HG03558 (cell line): Measurements from ENCODE around the gene EEPD1.

ENCODE experiments used
- ATAC-seq: cut with Tn5 transposase; IDR thresholded peaks from one replicate; pipeline ENCODE4 v1.9.1; 2021; ENCODE audit warnings: moderate number of reproducible peaks; ENCODE audit not compliant: unreplicated experiment; ENCODE audit errors: extremely low read depth

Gene EEPD1

GRCh38 chr7:36295090-36295489 is 142.0 kb downstream of the EEPD1 start:
- ATAC-seq, result no peak

GRCh38 chr7:36296284-36296683 is 143.2 kb downstream of the EEPD1 start:
- ATAC-seq, result no peak

DNA sequence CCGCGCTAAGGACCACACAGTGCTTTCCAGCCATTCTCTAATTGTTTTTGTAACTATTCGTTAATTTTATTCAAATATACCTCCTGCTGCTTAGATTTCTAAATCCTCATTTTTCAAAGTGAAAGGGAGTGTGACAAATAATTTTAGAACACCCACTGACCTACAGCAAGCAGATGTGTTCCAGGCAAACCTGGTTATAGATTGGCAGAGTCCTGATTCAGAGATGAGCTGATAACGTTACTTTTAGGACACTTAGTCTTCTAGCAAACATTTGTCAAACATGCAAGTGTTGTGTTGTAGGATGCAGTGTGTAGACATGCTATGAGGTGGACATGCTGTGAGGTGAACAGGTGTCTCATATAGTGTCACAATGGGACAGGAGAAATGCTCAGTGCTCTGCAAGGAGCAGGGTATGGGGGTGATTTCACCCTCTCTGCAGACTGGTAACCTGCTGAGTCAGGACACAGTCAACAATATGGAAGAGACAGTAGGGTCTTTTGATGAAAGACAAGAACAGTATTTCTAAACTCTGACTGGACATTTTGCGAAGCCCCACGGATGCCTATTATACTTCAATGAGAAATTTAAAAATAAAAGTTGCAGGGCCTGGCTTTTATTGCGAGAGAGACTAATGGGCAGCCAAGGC is 144.4 kb downstream of the EEPD1 start:
- ATAC-seq, result no peak

- ATAC-seq, result no peak
These were observed 145.1 kb downstream of the EEPD1 start for GRCh38 chr7:36298106-36298505.

GRCh38 chr7:36299223-36299774 is 146.2 kb downstream of the EEPD1 start:
- no peak for ATAC-seq

DNA sequence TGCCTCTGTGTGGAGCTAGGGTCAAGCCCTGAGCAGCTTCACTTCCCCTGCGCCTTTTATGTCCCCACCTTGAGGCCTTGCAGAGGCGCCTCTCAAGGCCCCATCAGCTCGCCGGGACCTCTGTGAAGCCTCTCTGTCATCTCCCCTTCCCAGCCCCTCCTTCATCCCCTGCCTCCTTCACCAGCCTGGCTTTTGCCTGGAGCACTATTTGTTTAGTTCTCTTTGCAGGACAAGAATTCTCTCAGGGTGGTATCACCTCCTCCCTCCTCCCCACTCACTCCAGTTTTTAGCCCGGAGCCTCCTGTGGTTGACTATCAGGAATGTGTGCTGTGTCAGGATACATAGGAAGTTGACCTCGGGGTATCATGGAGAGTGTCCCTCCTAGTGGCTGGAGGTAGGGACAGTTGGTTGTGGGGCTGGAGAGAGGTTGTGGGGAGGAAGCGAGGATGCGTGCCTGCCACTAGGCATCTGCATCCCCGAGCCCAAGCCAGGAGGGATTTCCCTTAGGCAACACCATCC is 146.8 kb downstream of the EEPD1 start:
- ATAC-seq, result no peak

GRCh38 chr7:36300696-36301350 is 147.8 kb downstream of the EEPD1 start:
- no peak for ATAC-seq

- no peak for ATAC-seq
These were observed 149.1 kb downstream of the EEPD1 start for GRCh38 chr7:36301914-36302771.

- ATAC-seq, result no peak
These were observed 150.4 kb downstream of the EEPD1 start for GRCh38 chr7:36303202-36304098.

DNA sequence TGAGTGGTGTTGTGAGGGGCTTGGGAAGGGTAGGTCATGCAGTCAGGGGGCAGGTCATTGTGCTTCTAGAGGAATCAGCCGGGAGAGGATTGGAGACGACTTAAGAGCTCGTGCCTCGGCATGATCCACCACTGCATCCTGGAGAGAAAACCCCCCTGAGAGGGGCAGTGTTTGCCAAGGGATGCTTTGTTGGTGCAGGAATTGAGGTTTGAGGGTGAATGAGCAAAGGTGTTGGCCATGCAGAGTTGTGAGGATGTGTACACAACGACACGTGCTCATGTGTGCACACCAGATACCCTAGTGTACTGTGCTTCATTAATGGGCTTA is 151.0 kb downstream of the EEPD1 start:
- no peak for ATAC-seq

DNA sequence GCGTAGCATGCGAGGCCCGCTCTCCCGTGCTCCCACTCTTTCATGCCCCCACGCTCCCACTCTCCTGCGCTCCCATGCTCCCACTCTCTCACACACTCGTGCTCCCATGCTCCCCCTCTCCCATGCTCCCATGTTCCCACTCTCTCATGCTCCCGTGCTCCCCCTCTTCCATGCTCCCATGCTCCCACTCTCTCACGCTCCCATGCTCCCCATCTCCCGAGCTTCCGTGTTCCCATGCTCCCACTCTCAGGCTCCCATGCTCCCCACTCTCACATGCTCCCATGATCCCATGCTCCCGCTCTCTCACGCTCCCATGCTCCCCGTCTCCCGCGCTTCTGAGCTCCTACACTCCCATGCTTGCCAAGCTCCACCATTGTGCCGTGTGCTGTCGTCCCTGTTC is 152.2 kb downstream of the EEPD1 start:
- no peak for ATAC-seq

- ATAC-seq, result no peak
These were observed 152.6 kb downstream of the EEPD1 start for GRCh38 chr7:36305648-36306047.

DNA sequence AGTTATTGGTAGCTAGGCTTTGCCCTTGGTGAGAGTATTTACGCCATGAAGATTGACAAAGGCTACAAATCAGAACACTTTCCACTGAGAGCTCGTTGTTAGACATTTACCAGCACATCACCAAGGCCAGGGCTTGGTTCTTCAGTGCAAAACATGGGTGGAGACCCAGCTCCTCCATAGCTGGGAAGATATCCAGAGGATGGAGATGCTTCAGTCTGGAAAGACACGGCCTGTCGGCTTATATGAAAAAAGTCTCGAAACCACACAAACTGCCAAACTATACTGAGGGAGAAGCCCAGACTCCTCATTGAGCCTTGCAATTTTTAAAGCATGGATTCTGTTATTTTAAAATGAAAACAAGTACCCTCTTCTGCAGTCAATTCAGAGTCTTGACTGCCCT is 153.2 kb downstream of the EEPD1 start:
- no peak for ATAC-seq

GRCh38 chr7:36306722-36307121 is 153.7 kb downstream of the EEPD1 start:
- ATAC-seq, result no peak

DNA sequence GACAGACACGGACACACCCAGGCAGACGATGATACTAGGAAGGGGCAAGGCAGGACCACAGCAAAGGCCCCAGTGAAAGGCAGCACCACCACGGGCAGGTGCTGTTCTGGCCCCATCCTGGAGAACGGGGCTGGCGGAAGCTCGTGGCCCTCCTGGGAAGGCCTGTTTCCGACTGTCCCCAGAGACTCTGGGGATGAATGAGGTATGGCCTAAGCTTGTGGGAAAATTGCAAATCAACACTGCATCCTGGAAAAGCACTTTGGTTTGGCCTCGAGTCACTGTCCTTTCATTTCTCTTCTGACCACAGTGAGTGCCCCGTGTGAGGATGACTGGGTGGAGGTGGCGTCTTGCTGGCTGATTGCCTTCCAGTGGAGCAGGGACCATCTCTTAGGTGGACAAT is 155.0 kb downstream of the EEPD1 start:
- ATAC-seq, result no peak

- ATAC-seq, result no peak
These were observed 156.2 kb downstream of the EEPD1 start for GRCh38 chr7:36309301-36309700.

GRCh38 chr7:36309716-36310115 is 156.7 kb downstream of the EEPD1 start:
- ATAC-seq, result no peak

- no peak for ATAC-seq
These were observed 157.8 kb downstream of the EEPD1 start for GRCh38 chr7:36310897-36311296.

- ATAC-seq, result no peak
These were observed 158.5 kb downstream of the EEPD1 start for GRCh38 chr7:36311539-36311938.
